T-helper 2 cell treated with Interferon-gamma antibody and Interleukin-4, amounts not matched to agents 5 μg/mL and 100 μg/mL, for 36 hours (primary cell): ENCODE data around the gene ODC1.

Experiments
- DNase-seq: peaks from one replicate; pipeline ENCODE4 v3.0.0; 2021; ENCODE audit warnings: low spot score
- H3K27ac Mint-ChIP-seq: one replicate; pipeline ENCODE4 v1.8.0; 2021; ENCODE audit warnings: mild to moderate bottlenecking, mixed read lengths
- H3K27me3 Mint-ChIP-seq: one replicate; pipeline ENCODE4 v1.8.0; 2021; ENCODE audit warnings: low read depth, mixed read lengths
- H3K36me3 Mint-ChIP-seq: one replicate; pipeline ENCODE4 v1.8.0; 2021; ENCODE audit warnings: low read depth, mixed read lengths
- H3K4me1 Mint-ChIP-seq: one replicate; pipeline ENCODE4 v1.8.0; 2021; ENCODE audit warnings: low read depth, mixed read lengths
- H3K4me3 Mint-ChIP-seq: one replicate; pipeline ENCODE4 v1.8.0; 2022; ENCODE audit warnings: mild to moderate bottlenecking, moderate library complexity, mixed read lengths
- H3K9me3 Mint-ChIP-seq: one replicate; pipeline ENCODE4 v1.8.0; 2021; ENCODE audit warnings: mixed read lengths

Gene ODC1

DNA sequence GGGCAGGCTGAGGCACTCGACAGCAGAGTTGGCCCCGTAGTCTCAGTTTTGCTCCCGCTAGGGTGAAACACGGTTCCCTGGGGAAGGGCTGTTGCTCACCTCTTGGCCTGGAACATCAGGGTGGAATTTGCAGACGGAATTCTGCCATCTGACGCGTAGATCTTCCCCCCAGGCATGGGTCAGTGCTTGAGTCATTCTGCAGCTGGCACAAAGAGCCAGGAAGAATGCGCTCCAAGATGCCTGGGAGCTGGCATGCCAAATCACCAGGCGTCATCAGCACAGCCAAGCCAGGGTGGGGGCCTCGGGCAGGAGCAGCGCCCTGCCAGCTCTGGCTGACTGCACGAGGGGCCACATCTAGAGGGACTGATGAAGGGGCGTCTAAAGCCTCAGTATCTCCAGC lies 42.7 kb downstream of the ODC1 start:
- no peak overlapping the region for H3K4me3 Mint-ChIP-seq
- H3K36me3 Mint-ChIP-seq = peaks cover 22% of the 10 kb centered on the region
- no peaks in the 10 kb centered on the region for H3K9me3 Mint-ChIP-seq
- H3K4me1 Mint-ChIP-seq = peaks cover 41% of the 10 kb centered on the region
- H3K27ac Mint-ChIP-seq = no peak overlapping the region
- no peak for DNase-seq
- H3K27me3 Mint-ChIP-seq = no peaks in the 10 kb centered on the region

- peaks cover 29% of the 10 kb centered on the region for H3K36me3 Mint-ChIP-seq
- H3K27ac Mint-ChIP-seq = no peak overlapping the region
- no peak overlapping the region for H3K4me3 Mint-ChIP-seq
- no peak for DNase-seq
- H3K4me1 Mint-ChIP-seq = peaks cover 48% of the 10 kb centered on the region
- H3K9me3 Mint-ChIP-seq = peaks cover 3% of the 10 kb centered on the region
- no peaks in the 10 kb centered on the region for H3K27me3 Mint-ChIP-seq
Measured at GRCh38 chr2:10404324-10405143, 43.6 kb downstream of the ODC1 start.

DNA sequence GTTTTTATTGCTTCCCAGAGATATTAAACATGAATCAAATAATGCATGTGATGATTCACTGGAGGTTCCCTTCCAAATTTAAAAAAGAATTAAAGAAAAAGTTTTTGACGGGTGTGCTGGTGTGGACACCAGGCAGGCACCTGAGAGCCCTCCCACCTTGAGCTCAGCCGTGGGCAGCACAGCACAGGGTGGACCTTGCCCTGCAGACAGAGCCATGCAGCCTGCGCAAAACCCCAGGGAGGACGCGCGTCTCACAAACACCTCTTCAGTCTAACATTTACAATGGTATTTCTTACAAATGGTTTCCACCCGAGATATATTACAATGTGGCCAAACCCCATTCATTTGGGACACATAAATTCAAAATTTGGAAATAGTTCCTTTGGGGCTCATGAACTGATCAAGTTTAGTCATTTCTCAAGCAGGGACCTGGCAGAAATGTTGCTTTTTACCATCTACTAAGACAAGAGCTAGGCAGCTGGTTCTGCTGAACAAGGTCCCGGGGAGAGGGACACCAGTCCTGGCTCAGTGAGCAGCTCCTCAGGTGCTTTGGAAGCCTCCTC lies 45.4 kb downstream of the ODC1 start:
- Mint-ChIP-seq H3K27me3 (no peaks in the 10 kb centered on the region), H3K27ac (no peak overlapping the region), H3K4me3 (no peak overlapping the region), H3K9me3 (peaks cover 3% of the 10 kb centered on the region), H3K36me3 (peaks cover 39% of the 10 kb centered on the region), H3K4me1 (peaks cover 33% of the 10 kb centered on the region)
- DNase-seq = no peak

DNA sequence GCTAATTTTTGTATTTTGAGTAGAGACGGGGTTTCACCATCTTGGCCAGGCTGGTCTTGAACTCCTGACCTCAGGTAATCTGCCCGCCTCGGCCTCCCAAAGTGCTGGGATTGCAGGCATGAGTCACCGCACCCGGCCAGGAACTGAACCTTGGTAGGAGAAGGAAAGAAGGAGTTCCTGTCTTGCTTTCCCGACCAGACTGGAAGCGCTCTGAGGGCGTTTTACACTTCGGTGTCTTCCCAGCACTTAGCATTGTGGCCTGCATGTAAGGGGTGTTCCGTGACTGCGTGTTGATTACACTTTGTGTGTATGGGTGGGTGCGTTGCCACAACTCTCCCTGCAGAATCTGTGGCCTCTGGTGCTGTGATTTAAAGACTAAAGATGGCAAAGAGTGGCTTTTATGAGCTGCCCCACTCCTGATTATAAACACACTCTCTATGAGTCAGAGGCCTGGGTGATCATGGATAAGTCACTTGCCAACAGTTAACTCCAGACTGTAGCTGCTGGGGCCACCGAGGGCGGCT lies 46.0 kb downstream of the ODC1 start:
- DNase-seq = no peak
- Mint-ChIP-seq H3K4me1 (peaks cover 26% of the 10 kb centered on the region), H3K9me3 (peaks cover 3% of the 10 kb centered on the region), H3K27ac (no peak overlapping the region), H3K36me3 (peaks cover 39% of the 10 kb centered on the region), H3K27me3 (no peaks in the 10 kb centered on the region), H3K4me3 (no peak overlapping the region)

DNA sequence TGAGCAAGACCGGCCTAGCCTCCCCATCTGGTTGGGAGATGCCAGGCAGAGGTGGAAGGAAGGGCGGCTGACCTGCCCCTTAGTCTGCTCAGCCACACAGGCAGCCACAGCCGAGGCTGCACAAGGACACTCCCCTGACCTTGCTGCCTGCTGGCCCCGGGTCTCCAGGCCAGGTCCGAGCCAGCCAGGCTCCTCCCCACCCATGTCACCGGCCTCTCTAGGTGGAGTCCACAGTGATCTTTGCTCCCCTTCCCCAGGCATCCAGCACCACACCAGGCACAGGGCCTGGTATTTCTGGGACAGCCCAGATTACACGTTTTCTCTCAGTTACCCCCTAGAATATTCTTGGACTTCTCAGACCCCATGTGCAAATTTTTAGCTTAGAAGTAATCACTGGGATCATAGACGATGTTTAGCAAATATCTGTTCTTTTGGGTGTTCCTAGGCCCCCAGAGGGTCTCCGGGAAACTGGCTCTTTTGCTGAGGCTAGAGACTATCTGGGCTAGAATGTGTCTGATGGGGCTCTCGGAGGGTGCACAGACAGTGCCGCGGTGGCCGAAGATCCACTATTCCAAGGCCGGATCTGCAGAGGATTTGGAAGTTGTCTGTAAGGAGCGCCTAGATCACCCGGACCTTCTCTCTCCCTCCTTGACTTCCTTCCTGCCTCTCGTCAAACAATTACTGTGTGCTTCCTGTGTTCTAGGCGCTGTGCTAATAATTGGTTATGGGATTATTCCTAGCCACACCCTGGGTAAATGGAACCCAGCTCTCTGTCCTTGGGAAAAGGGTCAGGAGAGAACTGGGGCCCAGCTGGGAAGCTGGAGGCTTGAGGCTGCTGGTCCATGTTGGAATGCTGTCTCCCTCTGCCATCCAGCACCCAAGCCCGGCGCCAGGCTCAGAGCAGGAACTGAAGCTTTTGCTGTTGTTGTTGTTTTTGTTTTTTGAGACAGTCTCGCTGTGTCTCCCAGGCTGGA lies 46.9 kb downstream of the ODC1 start:
- peak overlapping the region; percentile 55 for H3K4me3 Mint-ChIP-seq
- peaks cover 3% of the 10 kb centered on the region for H3K9me3 Mint-ChIP-seq
- no peaks in the 10 kb centered on the region for H3K27me3 Mint-ChIP-seq
- no peak for DNase-seq
- H3K36me3 Mint-ChIP-seq = peaks cover 37% of the 10 kb centered on the region
- peak overlapping the region; percentile 55 for H3K27ac Mint-ChIP-seq
- peaks cover 22% of the 10 kb centered on the region for H3K4me1 Mint-ChIP-seq

GRCh38 chr2:10400568-10400977 lies 47.6 kb downstream of the ODC1 start:
- peaks cover 3% of the 10 kb centered on the region for H3K9me3 Mint-ChIP-seq
- peak; percentile 44 for DNase-seq
- H3K4me1 Mint-ChIP-seq = peaks cover 22% of the 10 kb centered on the region
- peaks cover 37% of the 10 kb centered on the region for H3K36me3 Mint-ChIP-seq
- H3K27me3 Mint-ChIP-seq = no peaks in the 10 kb centered on the region
- peak overlapping the region; percentile 55 for H3K27ac Mint-ChIP-seq
- peak overlapping the region; percentile 55 for H3K4me3 Mint-ChIP-seq

GRCh38 chr2:10400002-10400401 lies 48.1 kb downstream of the ODC1 start:
- Mint-ChIP-seq H3K4me3 (peak overlapping the region; percentile 55), H3K27me3 (no peaks in the 10 kb centered on the region), H3K4me1 (peaks cover 22% of the 10 kb centered on the region), H3K27ac (peak overlapping the region; percentile 76), H3K36me3 (peaks cover 37% of the 10 kb centered on the region), H3K9me3 (peaks cover 3% of the 10 kb centered on the region)
- DNase-seq = no peak

DNA sequence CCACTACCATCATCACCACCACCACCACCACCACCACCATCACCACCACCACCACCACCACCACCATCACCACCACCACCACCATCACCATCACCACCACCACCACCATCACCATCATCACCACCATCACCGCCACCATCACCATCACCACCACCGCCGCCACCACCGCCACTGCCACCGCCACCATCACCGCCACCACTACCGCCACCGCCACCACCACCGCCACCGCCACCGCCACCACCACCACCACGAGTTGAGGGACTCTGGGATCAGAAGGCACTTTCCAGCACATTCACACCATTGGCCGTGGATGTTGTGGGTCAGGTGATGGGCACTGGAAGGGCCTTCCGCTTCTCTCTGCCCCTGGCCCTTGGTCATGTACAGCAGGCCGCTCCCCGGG lies 48.8 kb downstream of the ODC1 start:
- H3K27me3 Mint-ChIP-seq = no peaks in the 10 kb centered on the region
- H3K36me3 Mint-ChIP-seq = peaks cover 37% of the 10 kb centered on the region
- H3K4me1 Mint-ChIP-seq = peaks cover 22% of the 10 kb centered on the region
- no peak overlapping the region for H3K4me3 Mint-ChIP-seq
- DNase-seq = no peak
- H3K27ac Mint-ChIP-seq = peak overlapping the region; percentile 76
- H3K9me3 Mint-ChIP-seq = peaks cover 3% of the 10 kb centered on the region

DNA sequence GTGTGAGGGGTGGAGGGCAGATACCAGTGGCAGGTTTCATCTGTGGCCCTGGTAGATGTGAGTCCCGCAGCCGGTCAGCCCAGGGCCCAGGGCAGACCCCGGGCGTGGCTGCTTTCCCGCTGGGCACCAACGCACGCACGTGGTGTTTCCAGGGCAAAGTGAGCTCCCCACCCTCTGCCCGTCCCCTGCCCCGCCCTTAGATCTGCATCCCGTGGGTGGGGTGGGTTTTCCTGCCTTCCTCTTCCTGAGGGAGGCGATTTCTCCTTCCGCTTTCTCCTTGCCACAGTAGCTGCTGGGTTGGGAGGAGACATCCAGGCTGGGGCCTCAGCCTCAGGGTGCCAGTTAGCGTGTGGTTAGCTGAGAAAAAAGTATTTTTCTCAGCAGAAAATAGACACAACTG lies 49.6 kb downstream of the ODC1 start:
- H3K27ac Mint-ChIP-seq = peak overlapping the region; percentile 45
- no peak for DNase-seq
- peaks cover 19% of the 10 kb centered on the region for H3K4me1 Mint-ChIP-seq
- H3K9me3 Mint-ChIP-seq = peaks cover 3% of the 10 kb centered on the region
- H3K36me3 Mint-ChIP-seq = peaks cover 32% of the 10 kb centered on the region
- no peak overlapping the region for H3K4me3 Mint-ChIP-seq
- H3K27me3 Mint-ChIP-seq = no peaks in the 10 kb centered on the region

- peaks cover 3% of the 10 kb centered on the region for H3K9me3 Mint-ChIP-seq
- DNase-seq = no peak
- H3K4me3 Mint-ChIP-seq = no peak overlapping the region
- peaks cover 19% of the 10 kb centered on the region for H3K4me1 Mint-ChIP-seq
- H3K27me3 Mint-ChIP-seq = no peaks in the 10 kb centered on the region
- peaks cover 32% of the 10 kb centered on the region for H3K36me3 Mint-ChIP-seq
- H3K27ac Mint-ChIP-seq = peak overlapping the region; percentile 15
Measured at GRCh38 chr2:10397878-10398277, 50.2 kb downstream of the ODC1 start.

GRCh38 chr2:10397297-10397875 lies 50.7 kb downstream of the ODC1 start:
- Mint-ChIP-seq H3K36me3 (peaks cover 28% of the 10 kb centered on the region), H3K27ac (no peak overlapping the region), H3K9me3 (peaks cover 3% of the 10 kb centered on the region), H3K27me3 (no peaks in the 10 kb centered on the region), H3K4me1 (peaks cover 20% of the 10 kb centered on the region), H3K4me3 (no peak overlapping the region)
- DNase-seq = no peak

DNA sequence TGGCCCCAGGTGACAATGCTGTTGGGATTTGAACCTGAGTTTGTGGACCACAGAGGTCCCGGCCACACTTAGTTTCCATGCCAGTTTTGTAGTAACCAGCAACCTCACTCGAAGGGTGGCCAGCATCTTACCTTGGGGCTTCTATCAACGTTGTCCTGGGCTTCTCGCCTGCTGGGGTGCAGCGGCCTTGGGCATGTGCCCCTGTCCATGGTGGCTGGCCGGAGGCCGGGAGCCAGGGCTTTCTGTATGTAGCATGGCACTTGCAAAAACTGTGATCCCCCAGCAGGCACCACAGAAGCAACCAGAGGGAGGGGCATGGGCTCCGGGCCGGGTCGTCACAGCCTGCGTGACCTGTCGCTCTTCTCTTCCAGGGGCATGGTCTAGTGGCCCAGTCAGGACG lies 51.7 kb downstream of the ODC1 start:
- Mint-ChIP-seq H3K36me3 (peaks cover 28% of the 10 kb centered on the region), H3K27ac (no peak overlapping the region), H3K9me3 (peaks cover 3% of the 10 kb centered on the region), H3K4me3 (no peak overlapping the region), H3K4me1 (peaks cover 20% of the 10 kb centered on the region), H3K27me3 (no peaks in the 10 kb centered on the region)
- no peak for DNase-seq

GRCh38 chr2:10395893-10396292 lies 52.2 kb downstream of the ODC1 start:
- peaks cover 3% of the 10 kb centered on the region for H3K9me3 Mint-ChIP-seq
- peaks cover 23% of the 10 kb centered on the region for H3K36me3 Mint-ChIP-seq
- no peaks in the 10 kb centered on the region for H3K27me3 Mint-ChIP-seq
- H3K27ac Mint-ChIP-seq = no peak overlapping the region
- no peak overlapping the region for H3K4me3 Mint-ChIP-seq
- peaks cover 15% of the 10 kb centered on the region for H3K4me1 Mint-ChIP-seq
- DNase-seq = no peak
